ENCODE data around the gene MALAT1.

The MALAT1 gene

GRCh38 chr11:65540290-65541092 lies 41.6 kb downstream of the MALAT1 start:
- peak; percentile 74 to 76 for DNase-seq

GRCh38 chr11:65541093-65541982 lies 42.5 kb downstream of the MALAT1 start:
- DNase-seq: no peak

DNA sequence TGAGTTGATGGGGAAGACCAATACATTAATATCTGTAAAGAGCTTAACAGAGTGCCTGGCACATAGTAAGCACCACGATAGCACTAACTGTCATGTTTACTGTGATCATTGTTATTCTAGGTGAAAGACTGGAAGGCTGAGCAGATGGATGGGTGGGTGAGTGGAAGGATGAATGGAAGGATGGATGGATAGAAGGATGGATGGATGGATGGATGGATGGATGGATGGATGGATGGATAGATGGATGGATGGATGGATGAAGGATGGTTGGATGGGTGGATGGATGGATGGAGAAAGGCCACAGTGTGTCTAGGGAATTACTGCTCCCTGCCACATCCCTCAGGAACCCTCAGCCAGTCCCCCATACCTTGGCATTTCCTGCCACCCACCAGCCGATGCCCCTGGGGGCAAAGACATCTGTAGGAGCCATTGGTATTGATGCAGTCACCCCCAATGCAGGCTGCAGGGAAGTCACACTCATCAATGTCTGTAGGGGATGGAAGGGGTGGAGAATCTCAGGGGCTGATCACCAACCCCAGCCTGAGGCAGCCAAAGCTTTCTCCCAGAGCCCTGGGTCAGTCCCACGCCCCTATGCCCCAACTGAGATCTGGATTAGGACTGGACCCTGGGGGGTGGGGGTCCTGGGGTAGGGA lies 44.0 kb downstream of the MALAT1 start:
- no peak for DNase-seq

DNA sequence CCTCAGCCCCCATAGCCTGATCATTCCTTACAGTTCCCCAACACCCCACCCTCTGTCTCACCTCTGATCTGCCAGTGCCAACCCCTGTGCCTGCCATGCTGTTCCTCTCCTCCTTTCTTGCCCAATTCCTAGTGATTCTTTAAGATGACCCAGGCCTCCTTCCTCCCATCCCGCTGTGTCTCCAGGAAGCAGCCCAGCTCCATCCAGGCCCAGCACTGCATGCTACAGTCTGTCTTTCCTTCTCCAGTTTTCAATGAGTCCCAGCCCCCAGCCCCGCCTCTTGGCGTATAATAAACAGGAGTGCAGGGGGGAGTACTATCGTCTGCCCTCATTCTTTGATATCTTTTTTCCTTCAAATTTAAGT lies 47.0 kb downstream of the MALAT1 start:
- no peak for DNase-seq

GRCh38 chr11:65546217-65546958 lies 47.5 kb downstream of the MALAT1 start:
- peak; percentile 74 to 78 for DNase-seq

GRCh38 chr11:65547446-65548125 lies 48.7 kb downstream of the MALAT1 start:
- DNase-seq: no peak

GRCh38 chr11:65548395-65548794 lies 49.5 kb downstream of the MALAT1 start:
- DNase-seq: no peak

- DNase-seq: no peak
These were observed 50.3 kb downstream of the MALAT1 start for GRCh38 chr11:65549096-65549495.

DNA sequence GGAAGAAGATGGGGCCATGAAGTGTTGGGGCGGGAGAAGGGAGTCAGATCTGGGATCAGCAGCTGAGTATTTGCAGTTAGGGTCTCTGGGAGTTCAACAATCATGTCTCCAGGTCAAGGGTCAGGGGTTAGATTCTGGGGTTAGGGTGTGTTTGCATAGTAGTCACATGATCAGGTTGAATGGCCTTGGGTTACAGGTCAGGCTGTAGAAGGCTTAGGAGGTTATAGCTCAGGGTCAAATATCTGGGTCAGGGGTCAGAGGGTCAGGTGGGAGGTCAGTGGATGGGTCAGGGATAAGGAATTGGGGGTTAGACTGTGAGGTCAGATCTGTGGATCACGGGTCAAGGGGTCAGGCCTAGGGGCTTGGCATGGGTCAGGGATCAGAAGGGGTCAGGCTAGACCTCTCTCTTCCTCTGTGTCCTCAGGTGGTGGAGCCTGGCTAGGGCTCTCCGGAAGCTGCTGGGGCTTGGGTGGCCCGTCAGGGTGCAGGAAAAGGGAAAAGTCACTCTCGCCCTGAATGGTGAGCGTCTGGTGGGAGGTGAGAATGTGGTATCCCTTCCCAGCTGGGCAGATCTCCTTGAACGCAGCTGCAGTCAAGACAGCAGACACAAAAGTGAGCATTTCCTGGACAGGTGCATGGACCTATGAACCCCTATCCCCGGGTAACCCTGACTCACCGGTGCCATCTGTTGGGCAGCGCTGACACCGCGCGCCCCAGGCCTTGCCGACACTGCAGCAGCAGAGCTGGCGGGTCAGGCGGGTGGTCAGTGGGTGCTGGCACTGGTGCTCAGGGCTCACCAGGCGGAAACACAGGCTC lies 52.9 kb downstream of the MALAT1 start:
- peak; percentile 58 to 83 for DNase-seq

- DNase-seq: no peak
These were observed 53.6 kb downstream of the MALAT1 start for GRCh38 chr11:65552388-65552951.

DNA sequence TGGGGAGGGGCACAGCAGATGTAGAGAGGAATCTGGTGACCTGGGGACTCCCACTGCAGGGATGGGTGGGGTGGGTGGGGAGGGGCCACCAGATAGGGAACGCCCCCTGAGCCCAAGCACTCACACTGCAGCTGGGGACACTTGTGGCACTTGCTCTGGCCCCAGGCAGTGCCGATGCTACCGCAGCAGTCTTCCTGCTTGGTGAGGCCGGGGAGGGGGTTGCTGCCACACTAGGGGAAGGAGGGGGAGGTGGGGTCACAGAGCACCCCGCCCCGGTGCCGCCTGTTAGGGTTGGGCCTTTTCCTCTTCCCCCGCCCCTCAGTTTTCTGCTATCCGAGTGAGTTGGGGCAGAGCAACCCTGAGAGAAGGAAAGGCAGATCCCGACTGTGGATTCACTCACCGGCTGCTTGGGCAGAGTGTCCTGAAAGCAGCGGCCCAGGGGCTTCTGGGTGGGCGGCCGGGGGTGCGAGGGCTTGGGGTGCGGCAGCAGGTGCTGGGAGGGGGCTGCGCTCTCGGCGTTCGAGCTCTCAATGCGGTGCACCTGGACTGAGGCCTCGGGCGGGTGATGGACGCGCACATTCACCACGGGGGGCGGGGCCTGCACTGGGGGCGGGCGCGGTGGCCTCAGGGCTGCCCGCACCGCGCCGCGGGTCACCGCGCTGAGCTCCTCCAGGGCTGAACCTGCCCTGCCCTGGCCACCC lies 54.6 kb downstream of the MALAT1 start:
- DNase-seq: no peak

DNA sequence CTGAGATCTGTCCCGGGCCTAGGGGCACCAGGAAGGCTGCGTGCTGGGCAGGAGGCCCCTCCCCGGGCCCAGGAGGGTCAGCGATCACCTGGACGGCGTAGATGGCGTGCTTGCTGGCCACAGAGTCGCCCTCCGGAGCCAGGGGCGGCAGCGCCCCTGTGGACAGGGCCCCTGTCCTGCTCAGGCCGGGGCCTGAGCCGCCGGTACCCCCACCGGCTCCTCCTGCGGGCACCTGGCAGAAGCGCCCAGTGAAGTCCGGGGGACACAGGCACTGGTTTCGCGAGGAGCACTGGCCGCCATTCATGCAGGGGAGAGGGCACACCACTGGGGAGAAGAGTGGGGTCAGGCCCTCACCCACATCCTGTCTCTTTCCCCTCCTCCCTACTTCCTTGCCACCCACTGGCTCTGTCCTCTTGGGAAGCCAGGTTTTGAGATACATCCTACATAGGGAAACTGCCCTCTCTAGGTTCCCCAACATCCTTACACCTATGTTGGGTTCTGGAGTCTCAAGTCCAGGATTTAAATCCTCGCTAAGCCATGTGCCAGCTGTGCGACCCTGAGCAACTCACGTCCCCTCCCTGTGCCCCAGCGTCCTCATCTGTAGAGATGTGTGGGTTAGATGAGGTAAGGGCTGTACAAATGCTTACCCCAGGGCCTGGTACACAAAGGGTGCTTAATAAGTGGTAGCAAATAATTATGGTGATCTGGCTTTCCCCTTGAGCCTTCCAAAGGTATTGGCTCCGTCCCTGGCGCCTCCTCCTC lies 55.4 kb downstream of the MALAT1 start:
- no peak for DNase-seq

DNA sequence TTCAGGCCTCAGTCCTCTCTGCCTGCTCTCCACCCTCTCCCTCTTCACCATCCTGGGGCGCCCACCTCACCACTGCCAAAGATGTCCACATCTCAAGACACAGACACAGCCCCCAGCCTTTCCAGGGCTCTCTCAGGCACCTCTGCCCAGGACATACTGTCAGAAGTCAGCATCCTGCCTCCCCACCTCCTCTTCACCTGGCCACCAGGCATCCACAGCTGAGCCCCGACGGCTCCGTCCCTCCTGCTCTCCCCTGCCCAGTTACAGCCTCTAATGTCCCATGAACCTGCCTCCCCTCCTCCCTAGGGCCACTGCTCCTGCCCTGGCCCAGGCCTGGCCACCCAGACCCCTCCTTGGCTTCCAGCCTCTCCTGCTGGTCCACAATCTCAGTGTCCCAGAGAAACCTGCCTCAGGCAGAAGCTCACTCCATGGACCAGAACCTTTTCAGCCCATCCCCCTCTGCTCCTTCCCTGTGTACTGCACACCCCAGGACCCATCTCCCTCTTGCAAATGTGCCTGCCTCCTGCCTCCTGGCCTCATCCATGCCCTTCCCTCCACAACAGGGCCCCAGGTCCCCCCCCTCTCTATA lies 56.1 kb downstream of the MALAT1 start:
- no peak for DNase-seq

GRCh38 chr11:65555693-65556231 lies 56.9 kb downstream of the MALAT1 start:
- no peak for DNase-seq
